K562 (cell line): ENCODE results near the gene RARA. TPM values are rescaled to one million over a fixed set of nuclear protein-coding genes. Genes with fewer than 3 reads are reported as not detected.
A peak's percentile ranks its signal among the peaks of the same experiment; 100 is the strongest.

Experiments used
- ATAC-seq: fragments of 200-7000 bp; cut with Tn5 transposase; 3 replicates; pipeline ENCODE4 v1.9.1; 2020; ENCODE audit warnings: moderate library complexity
- BruUV-seq: library from RNA; stranded (reverse); fragments of 400-500 nt; replicated peaks from 2 replicates; lab custom pipeline; 2021; lab: Mats Ljungman, UMichigan
- CTCF ChIA-PET: fragments of 300-600 bp; formaldehyde crosslinking; extraction: SDS; loops from one replicate; lab custom pipeline; 2021; ENCODE audit warnings: low intra/inter-chr PET ratio; lab: Yijun Ruan, JAX
- POLR2A ChIA-PET: fragments of 300-600, 350-650 bp; sonication (Branson Sonifier 250); formaldehyde crosslinking; extraction: SDS; loops from one replicate; lab custom pipeline; 2021; ENCODE audit warnings: antibody characterized with exemption, inconsistent platforms; lab: Yijun Ruan, JAX
- DNase-seq, 4 experiments: peaks; one replicate each; pipeline versions ENCODE4 v3.0.0 to v3.0.0-alpha.2; 2011 to 2018; ENCODE audit warnings: low spot score in 3 of 4, mixed read lengths in 3 of 4; ENCODE audit errors: extremely low read depth in 1 of 4
- FAIRE-seq: peaks from 2 replicates; lab custom pipeline; 2011; peaks lifted over from hg19 to GRCh38; lab: Jason Lieb, UNC
- H2AFZ ChIP-seq: 2 replicates; pipeline ENCODE4 v1.6.0; 2011; ENCODE audit warnings: low read depth, low read length, control low read depth, inconsistent platforms
- H3K27ac ChIP-seq: fragments of 200-600 bp; 3 replicates; pipeline ENCODE4 v1.8.0; 2011; ENCODE audit warnings: low read depth, mild to moderate bottlenecking, control low read depth, inconsistent platforms, low read length, moderate library complexity, mixed read lengths; ENCODE audit errors: extremely low read depth
- H3K27me3 ChIP-seq, 2 experiments: fragments of 300-600 bp in 1 of 2; 2 replicates in 1 of 2; 3 replicates in 1 of 2; pipeline versions ENCODE4 v1.6.0 to v1.8.0; 2011; ENCODE audit warnings: inconsistent platforms in 2 of 2, low read length in 2 of 2, mild to moderate bottlenecking in 1 of 2, mixed read lengths in 1 of 2, moderate library complexity in 1 of 2; ENCODE audit not compliant: control insufficient read depth in 2 of 2, insufficient read depth in 2 of 2
- H3K36me3 ChIP-seq: fragments of 300-600 bp; 3 replicates; pipeline ENCODE4 v1.8.0; 2011; ENCODE audit warnings: mild to moderate bottlenecking, low read length, inconsistent platforms; ENCODE audit not compliant: control insufficient read depth, insufficient read depth
- H3K4me1 ChIP-seq, 2 experiments: fragments of 200-600 bp in 1 of 2; replicated peaks in 1 of 2; 2 replicates in 1 of 2; 3 replicates in 1 of 2; pipeline versions ENCODE4 v1.5.1 to v1.8.0; 2011; ENCODE audit warnings: inconsistent platforms in 2 of 2, low read length in 2 of 2, mild to moderate bottlenecking in 1 of 2, mixed read lengths in 1 of 2, moderate library complexity in 1 of 2; ENCODE audit not compliant: control insufficient read depth in 2 of 2, insufficient read depth in 2 of 2
- H3K4me2 ChIP-seq: 2 replicates; pipeline ENCODE4 v1.6.1; 2011; ENCODE audit warnings: low read length, control low read depth, inconsistent platforms, mixed read lengths; ENCODE audit not compliant: insufficient read depth
- H3K4me3 ChIP-seq: fragments of 200-600 bp; sonication (generic), shearing (Covaris generic); 2 replicates; pipeline ENCODE4 v1.5.1; 2016; ENCODE audit warnings: control low read depth, inconsistent platforms
- H3K79me2 ChIP-seq: fragments of 200-600 bp; 3 replicates; pipeline ENCODE4 v1.8.0; 2011; ENCODE audit warnings: low read length, inconsistent platforms; ENCODE audit not compliant: control insufficient read depth, insufficient read depth
- H3K9ac ChIP-seq, 2 experiments: 2 replicates each; pipeline versions ENCODE4 v1.6.0 to v1.6.1; 2011; ENCODE audit warnings: low read depth in 2 of 2, low read length in 2 of 2, control low read depth in 1 of 2, inconsistent platforms in 1 of 2, mild to moderate bottlenecking in 1 of 2, mixed read lengths in 1 of 2; ENCODE audit not compliant: insufficient read depth in 1 of 2
- H3K9me1 ChIP-seq: one replicate; pipeline ENCODE4 v1.6.0; 2011; ENCODE audit warnings: inconsistent platforms, mild to moderate bottlenecking, low read length, moderate library complexity; ENCODE audit not compliant: control insufficient read depth, insufficient read depth
- H3K9me3 ChIP-seq: replicated peaks from 2 replicates; pipeline ENCODE4 v1.5.1; 2011; ENCODE audit warnings: low read depth, low read length, inconsistent platforms; ENCODE audit not compliant: control insufficient read depth, insufficient read depth
- H4K20me1 ChIP-seq: replicated peaks from 2 replicates; pipeline ENCODE4 v1.6.1; 2011; ENCODE audit warnings: low read length, inconsistent platforms, mixed read lengths; ENCODE audit not compliant: control insufficient read depth, insufficient read depth
- ZNF75A ChIP-seq: fragments of 450-650 bp; formaldehyde crosslinking; IDR thresholded peaks from 2 replicates; pipeline ENCODE4 v1.4.0; 2020; ENCODE audit warnings: mild to moderate bottlenecking
- WGBS: fragments of 100-300 bp; shearing (Covaris generic); methylation state at CpG from one replicate; pipeline ENCODE4 v1.1.6; 2016; ENCODE audit warnings: low coverage, mixed read lengths; ENCODE audit not compliant: insufficient coverage; ENCODE audit errors: missing lambda C conversion rate; 5-methylcytosine and 5-hydroxymethylcytosine counted together
- in situ Hi-C: fragments of 300-500 bp; cut with MboI; formaldehyde crosslinking; loops from 4 replicates; pipeline ENCODE4 v1.15.0; 2018; ENCODE audit warnings: inconsistent platforms, mixed read lengths
- intact Hi-C: fragments of 100-400 bp; cut with micrococcal nuclease; formaldehyde crosslinking; loops from 2 replicates; pipeline ENCODE4 v1.14.2; 2022
- polyA plus RNA-seq, 8 experiments: library from polyadenylated mRNA; depleted of rRNA in 4 of 8; stranded (reverse) in 5 of 8; unstranded in 3 of 8; fragments of >200 nt; fragmentation: Nextera tagmentation in 2 of 8; fragmentation: Illumina TruSeq in 1 of 8; extraction: Ambion mirVana in 2 of 8; extraction: Trizol in 1 of 8; gene quantifications; 2 replicates each; pipeline versions ENCODE4 v1.2.1 to v1.2.3, GENCODE V29; 2011 to 2014; ENCODE audit warnings: inconsistent platforms in 1 of 8, missing spikeins in 1 of 8
- total RNA-seq, 7 experiments: library from RNA; depleted of rRNA in 6 of 7; stranded (reverse); fragments of >200 nt in 6 of 7; fragmentation: Illumina TruSeq in 2 of 7; extraction: Trizol in 2 of 7; gene quantifications; 2 replicates each; pipeline versions ENCODE4 v1.2.1 to v1.2.3, GENCODE V29; 2011 to 2021; ENCODE audit warnings: low replicate concordance in 1 of 7
- TF ChIP-seq, protein P1 (sequence below), 2 experiments: fragments of 200-800 bp in 1 of 2; sonication (Bioruptor generic) in 1 of 2; sonication (generic) in 1 of 2; formaldehyde crosslinking in 1 of 2; IDR thresholded peaks in 1 of 2; conservative IDR thresholded peaks in 1 of 2; 2 replicates each; pipeline versions ENCODE4 v1.5.0 to v1.6.1; 2016 to 2020; ENCODE audit warnings: missing compliant biosample characterization in 1 of 2, missing genetic modification characterization in 1 of 2, missing genetic modification reagents in 1 of 2

RARA gene
- total and polyA plus RNA-seq, 9 of the 15 experiments (the other 6 are each of a cell fraction or from before 2014, with no cell fraction given): 0.10 to 28.0 (median 7.9) TPM

DNA sequence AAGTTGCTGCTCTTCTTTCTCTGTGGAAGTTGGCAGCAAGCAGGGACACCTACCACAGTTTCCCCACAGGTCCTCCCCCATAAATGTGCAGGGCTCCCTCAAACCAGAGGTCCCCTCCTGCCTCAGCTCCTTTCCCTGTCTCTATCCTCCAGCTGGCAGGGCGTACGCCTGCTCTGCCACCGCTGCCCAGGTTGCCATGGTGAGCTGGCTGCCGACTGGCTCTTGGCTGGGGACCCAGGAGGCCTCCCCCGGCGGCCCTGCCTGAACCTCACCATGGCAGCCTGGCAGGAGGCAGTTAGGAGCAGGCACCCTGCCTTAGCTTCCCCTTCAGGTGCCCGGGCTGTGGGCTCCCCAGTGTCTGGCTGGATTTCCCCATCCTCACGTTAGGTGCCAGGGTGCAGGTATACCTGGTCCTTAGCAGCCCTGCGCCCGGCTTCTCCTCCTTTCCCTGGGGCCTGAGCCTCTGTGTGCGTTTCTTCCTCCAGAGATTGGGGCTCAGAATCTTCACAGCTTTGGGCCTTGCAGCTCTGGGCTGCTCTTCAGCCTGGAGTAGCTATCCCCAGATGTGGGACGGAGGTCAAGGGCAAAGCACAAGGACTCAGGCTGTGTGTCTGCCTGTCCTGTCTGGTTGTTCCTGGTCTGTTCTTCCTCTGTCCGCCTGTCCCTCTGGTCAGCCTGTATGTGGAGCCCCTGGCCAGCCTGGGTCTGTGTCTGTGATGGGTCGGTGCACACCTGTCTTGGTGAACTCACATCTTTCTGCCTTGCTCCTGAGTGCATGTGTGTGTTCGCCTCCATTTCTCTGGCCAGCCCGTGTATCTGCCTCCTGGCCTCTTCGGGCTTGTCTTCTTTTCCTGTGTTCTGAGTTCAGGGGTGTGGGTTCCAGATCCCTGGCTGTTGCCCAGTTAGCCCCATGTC is 39.8 kb downstream of the RARA start:
- ATAC-seq (no peak), DNase-seq (no peak), FAIRE-seq (no peak)
- H3K36me3 ChIP-seq: peaks cover 50% of the 10 kb centered on the region; the same call in 2 of the 3 replicates
- in situ Hi-C loops (no loop called here), intact Hi-C loops (no loop called here)
- H3K9me1 ChIP-seq: no peaks in the 10 kb centered on the region
- peaks cover 51% of the 10 kb centered on the region for H3K79me2 ChIP-seq
- H3K27me3 ChIP-seq: no peaks in the 10 kb centered on the region
- H3K4me2 ChIP-seq: no peak overlapping the region
- POLR2A ChIA-PET: interaction anchor here (0.5 kb wide), 1 partner anchor 311 kb away, joined by 3 read pairs; no protein-coding TSS in a partner anchor
- no peak for TF ChIP-seq ZNF75A (CRISPR knock-in tag)
- TF ChIP-seq, protein P1, sequence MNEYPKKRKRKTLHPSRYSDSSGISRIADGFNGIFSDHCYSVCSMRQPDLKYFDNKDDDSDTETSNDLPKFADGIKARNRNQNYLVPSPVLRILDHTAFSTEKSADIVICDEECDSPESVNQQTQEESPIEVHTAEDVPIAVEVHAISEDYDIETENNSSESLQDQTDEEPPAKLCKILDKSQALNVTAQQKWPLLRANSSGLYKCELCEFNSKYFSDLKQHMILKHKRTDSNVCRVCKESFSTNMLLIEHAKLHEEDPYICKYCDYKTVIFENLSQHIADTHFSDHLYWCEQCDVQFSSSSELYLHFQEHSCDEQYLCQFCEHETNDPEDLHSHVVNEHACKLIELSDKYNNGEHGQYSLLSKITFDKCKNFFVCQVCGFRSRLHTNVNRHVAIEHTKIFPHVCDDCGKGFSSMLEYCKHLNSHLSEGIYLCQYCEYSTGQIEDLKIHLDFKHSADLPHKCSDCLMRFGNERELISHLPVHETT (CRISPR knock-in tag; conservative IDR thresholded peaks at IDR 0.05 in 1 of 2, IDR thresholded peaks at IDR 0.05 in 1 of 2): no peak
- no peak overlapping the region for H2AFZ ChIP-seq
- H3K9ac ChIP-seq: 0 out of 4 replicates have a peak overlapping the region, but pooled peaks of 1 of the 2 experiments have one; percentile 4
- no peaks in the 10 kb centered on the region for H3K9me3 ChIP-seq
- H3K27ac ChIP-seq: peak overlapping the region; percentile 15; the same call in 1 of the 3 replicates
- H4K20me1 ChIP-seq: 0 out of 2 replicates have a peak, but pooled peaks cover 3% of the 10 kb centered on the region
- no TSS peak for BruUV-seq
- H3K4me1 ChIP-seq: peaks cover 41 to 70% of the 10 kb centered on the region in 2 experiments
- CTCF ChIA-PET: no interaction called here
- H3K4me3 ChIP-seq: no peak overlapping the region
- WGBS: 92% methylated on average over 16 of the region's 17 CpGs
